Activated T-cell treated with anti-CD3 and anti-CD28 coated beads for 4 hours (primary cell): Measurements from ENCODE around the gene COPRS.

Experiments
- DNase-seq: peaks from one replicate; pipeline ENCODE4 v3.0.0-alpha.2; 2020

COPRS gene, protein sequence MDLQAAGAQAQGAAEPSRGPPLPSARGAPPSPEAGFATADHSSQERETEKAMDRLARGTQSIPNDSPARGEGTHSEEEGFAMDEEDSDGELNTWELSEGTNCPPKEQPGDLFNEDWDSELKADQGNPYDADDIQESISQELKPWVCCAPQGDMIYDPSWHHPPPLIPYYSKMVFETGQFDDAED

DNA sequence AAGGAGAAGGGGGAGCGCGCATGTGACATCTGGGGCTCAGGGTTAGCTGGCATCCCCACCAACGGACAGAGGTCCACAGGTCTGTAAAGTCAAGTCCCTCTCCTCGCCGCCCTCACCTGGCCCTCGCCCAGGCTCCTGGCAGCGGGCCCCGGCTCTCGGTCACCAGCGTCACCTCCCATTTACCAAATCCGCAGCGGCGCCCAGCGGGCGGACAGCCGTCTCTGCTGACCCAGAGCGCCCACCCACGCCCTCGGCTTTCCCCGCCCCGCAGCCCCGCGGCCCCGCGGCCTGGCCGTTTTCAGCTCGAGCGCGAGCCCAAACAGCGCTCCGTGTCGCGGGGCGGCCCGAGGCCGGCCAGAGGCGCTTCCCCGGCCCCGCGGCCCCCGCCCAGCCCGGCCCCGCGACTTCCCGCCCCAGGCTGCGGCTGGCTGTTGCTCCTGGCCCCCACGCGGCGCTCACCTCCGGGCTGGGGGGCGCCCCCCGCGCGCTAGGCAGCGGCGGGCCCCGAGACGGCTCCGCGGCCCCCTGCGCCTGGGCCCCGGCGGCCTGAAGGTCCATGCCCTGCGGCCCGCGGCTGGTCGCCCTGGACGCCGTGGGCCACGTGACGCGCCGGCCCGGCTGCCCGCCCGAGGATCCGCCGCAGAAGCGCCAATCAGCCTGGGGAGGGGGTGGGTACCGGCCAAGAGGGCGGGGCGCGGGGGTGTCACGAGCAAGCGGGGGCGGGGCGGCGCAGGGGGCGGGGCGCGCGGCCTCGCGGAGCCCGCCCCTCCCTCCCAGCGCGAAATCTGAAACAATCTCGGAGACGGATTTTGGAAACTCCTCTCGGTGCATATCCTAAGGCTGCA lies at the start of gene COPRS:
TSS of gene COPRS (minus strand) at position 603 of the 845 bp plus-strand sequence. CDS start at position 558, 45 bp downstream.
- DNase-seq = peak; percentile 63

DNA sequence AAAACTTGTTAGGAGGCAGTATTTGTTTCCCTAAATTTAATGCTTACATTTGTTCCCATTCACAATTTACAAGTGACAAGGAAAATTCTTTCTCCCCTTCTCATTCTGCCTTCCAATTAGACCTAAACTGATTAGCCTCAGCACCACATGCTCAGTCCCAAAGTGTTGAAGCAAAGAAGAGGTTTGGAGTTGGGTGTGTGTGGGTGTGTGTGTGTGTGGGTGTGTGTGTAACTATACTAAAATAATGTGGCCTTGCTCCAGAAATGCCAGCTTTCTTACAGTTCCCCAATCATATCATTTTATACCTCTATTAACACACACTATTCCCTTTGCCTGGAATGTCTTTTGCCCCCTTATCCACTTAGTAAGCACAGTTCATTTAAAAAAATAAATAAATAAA lies 49.3 kb upstream of the COPRS start:
- DNase-seq = no peak

DNA sequence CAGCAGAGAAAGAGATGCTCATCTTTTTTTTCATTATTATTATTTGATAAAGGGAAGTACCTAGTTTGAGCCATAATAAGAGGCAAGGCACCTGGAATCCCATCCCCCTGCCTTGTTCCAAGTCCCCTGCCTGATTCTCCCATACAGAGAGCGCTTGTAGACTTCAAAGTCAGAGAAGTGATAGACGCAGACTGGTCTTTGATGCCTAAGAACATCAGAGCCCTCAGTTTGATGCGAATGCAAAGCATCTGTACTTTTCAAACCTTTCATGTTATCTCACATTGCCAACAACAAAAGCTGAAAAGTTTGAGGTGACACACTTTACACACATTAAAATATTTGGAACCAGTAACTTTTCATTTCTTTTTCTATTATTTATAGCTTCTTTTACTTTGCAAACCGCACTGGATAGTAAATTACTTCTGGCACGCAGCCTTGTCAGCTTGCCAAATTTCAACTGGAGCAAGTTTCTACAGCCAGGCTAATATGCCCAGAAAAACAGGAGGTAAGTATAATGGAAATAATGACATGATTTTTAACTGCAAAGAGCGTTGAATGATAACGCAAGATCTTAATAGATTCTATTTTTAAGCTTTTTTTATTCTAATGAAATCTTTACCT lies 48.4 kb upstream of the COPRS start:
- DNase-seq = no peak

DNA sequence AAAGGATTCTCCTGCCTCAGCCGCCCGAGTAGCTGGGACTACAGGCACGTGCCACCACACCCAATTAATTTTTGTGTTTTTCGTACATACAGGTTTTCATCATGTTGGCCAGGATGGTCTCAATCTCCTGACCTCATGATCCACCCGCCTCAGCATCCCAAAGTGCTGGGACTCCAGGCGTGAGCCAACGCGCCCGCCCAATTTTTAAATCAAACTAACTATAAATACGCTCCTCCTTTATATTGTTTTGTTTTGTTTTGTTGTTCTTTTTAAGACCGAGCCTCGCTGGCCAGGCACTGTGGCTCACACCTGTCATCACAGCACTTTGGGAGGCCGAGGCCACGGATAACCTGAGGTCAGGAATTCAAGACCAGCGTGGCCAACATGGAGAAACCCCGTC lies 44.4 kb upstream of the COPRS start:
- no peak for DNase-seq

DNA sequence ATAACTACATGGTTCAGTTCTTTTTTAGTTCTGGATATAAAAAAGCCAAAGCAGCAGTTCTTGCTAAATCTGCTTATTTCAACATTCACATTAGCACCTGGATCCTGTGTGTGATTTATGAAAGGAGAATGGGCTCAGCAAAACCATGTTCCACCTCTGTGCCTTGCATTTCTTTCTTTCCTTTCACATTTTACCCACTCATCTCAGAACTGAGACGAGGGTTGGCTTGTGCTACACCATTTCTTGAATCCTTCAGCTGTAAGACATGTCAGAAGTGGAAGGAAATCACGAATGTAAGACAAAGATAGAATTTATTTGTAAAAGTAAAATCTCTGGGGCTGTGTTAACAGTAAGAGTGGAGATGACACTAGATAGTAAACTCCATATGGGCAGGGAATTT lies 43.6 kb upstream of the COPRS start:
- DNase-seq = no peak

DNA sequence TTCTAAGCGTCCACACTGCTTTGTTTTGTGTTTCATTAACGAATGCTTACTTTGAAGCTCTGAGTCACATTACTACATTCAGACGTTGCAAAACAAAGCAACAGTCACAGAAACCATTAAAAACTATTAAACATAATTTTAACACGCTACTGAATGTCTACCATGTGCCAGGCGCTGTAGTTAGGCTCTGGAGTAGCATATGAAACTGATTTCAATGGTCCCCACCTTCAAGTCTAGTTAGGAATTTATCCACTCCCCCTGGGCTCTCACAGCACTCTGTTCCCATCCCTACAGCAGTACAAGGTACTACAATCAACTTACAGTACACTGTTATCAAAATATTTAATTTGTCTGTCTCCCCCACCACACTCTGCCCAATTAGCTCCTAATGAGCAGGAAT lies 41.8 kb upstream of the COPRS start:
- DNase-seq = no peak

DNA sequence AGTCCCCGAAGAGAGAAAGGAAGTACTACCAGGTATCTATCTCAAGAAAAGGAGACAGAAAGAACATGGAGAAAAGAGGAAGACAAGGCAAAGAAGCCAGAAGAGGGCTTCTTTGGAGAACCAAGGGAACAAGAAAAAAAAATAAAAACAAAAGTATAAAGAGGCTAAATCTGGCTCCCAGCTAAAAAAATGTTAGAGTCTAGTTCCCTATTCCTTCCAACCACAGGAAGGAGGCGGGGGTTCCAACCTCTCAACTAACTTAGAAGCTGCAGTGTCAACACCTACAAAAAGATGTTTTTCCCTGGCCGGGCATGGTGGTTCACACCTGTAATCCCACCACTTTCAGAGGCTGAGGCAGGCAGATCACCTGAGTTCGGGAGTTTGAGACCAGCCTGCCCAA lies 29.1 kb upstream of the COPRS start:
- no peak for DNase-seq

DNA sequence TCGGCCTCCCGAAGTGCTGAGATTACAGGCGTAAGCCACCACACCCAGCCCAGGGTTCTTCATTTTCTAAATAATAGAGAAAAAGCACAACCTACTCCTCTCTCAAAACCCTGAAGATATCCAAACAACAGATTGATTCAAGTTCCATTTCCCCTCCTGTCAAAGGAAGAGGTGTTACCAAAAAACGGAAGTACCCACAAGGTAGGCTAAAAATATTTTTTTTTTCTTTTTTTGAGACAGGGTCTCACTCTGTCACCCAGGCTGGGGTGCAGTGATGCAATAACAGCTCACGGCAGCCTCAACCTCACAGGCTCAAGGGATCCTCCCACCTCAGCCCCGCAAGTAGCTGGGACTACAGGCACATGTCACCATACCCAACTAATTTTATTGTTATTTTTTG lies 23.5 kb upstream of the COPRS start:
- no peak for DNase-seq

DNA sequence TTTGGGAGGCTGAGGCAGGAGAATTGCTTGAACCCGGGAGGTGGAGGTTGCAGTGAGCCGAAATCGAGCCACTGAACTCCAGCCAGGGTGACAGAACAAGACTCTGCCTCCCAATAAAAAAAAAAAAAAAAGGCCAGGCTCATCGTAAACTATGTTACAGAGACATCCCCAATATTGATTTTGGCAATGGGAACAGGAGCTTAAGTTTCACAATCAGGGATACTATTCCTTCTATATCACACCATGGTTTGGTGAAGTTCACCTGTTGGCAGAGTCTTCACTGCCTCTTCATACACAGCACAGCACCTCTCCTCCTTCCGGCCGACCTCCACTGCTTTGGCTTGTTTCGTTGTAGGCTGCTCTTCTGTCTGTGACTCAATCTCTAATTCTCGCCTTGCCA lies 21.3 kb upstream of the COPRS start:
- DNase-seq = no peak

DNA sequence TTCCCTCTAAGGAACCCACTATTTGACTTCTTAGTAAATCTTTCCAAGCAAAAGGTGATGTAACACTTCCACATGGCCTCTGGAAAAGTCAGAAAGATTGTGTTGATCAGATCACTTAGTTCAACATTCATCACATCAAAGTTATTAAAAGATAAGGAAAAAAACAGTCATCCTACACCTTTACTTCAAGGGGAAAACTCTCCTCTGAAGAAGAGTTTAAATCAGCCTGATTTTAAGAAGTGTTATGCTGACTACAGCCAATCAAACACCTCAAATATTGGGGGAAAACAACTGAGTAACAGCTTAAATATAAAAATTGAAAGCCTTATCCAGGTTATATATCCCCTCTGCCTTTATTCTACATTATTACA lies 19.6 kb upstream of the COPRS start:
- no peak for DNase-seq

DNA sequence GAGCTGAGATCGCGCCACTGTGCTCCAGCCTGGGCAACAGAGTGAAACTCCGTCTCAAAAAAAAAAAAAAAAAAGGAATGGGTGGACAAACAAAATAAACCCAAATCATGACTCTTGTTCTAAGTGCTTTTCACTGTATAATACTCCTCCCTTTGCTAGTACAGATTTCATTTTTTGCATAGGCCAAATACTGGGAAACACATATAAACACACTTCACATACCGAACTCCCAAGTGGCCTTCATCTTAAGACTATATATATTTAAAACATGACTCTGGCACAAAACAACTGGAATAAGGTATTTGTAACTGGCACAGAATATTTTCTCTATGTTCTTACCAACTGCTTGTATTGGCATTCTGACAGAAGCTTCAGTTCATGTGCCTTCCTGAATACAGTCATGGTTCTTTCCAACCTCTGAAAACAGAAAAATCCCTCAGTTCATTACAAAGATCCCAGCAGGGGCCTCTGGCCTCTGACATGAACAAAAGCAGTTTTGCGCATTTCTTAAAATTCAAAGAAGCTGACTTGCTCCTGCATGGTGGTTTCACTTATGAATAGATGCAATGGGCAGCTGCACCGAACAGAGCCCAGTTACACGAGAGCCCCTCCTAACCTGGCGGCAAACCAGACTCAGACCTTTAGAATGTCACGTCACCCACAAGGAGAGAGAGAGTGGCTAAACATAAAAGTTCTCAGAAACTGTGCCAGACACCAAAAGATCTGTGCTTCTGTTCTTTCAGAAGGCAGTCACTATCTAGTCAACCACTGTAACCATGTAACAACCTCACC lies 19.1 kb upstream of the COPRS start:
- no peak for DNase-seq

DNA sequence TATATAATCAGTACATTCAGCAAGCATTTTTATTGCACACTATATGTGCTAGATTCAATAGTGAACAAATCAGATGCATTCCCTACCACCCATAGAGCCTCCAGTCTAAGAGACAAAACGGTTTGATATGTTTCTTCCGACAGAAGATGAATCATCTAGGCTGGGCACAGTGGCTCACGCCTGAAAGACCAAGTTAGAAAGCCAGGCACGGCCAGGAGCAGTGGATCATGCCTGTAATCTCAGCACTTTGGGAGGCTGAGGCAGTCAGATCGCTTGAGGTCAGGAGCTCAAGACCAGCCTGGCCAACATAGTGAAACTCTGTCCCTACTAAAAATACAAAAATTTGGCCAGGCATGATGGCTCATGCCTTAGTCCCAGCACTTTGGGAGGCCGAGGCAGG lies 18.3 kb upstream of the COPRS start:
- DNase-seq = no peak

DNA sequence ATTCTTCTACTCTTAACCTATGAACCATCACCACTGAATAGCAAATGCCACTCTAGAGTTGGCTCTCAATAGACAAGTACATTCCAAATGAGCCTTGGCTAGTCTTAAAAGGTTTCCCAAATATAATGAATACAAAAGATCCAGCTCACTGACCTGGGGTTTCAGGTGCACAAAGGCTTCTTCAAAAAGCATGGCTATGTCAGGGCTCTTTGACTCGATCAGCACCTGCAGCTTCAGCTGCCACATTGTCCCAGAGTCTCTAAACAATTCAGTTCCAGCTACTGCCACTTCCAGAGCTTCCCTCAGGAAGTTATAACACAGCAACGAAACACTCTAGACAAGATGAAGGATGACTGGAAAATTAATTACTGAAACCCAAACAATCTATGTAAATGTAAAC lies 16.0 kb upstream of the COPRS start:
- no peak for DNase-seq

DNA sequence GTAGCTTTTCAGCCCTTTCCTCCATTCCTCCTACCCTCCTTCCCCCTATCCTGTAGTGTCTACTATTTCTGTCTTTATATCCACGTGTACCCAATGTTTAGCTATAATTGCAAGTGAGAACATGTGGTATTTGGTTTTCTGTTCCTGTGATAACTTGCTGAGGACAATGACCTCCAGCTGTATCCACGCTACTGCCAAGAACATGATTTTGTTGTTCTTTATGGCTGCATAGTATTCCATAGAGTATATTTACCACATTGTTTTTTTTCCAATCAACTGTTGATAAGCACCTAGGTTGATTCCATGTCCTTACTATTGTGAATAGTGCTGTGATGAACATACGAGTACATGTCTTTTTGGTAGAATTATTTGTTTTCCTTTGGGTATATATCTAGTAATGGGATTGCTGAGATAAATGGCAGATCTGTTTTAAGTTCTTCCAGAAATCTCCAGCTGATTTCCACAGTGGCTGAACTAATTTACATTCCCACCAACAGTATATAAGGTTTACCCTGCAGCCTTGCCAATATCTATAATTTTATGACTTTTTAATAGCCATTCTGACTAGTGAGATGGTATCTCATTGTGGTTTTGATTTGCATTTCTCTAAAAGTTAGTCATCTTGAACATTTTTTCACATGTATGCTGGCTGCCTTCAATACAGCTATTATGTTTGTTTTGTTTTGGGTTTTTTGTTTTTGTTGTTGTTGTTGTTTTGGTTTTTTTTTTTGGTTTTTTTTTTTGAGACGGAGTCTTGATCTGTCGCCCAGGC lies 10.9 kb upstream of the COPRS start:
- DNase-seq = no peak

DNA sequence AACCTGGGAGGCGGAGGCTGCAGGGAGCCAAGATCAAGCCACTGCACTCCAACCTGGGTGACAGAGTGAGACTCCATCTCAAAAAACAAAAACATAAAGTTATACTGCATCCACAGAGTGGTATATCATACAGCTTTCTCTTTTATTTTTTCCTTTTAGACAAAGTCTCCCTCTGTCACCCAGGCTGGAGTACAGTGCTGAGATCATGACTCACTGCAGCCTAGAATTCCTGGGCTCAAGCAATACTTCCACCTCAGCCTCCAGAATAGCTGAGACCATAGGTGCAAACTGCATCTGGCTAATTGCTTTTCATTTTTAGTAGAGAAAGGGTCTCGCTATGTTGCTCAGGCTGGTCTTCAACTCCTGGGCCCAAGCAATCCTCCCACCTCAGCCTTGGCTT lies 10.0 kb upstream of the COPRS start:
- DNase-seq = no peak

DNA sequence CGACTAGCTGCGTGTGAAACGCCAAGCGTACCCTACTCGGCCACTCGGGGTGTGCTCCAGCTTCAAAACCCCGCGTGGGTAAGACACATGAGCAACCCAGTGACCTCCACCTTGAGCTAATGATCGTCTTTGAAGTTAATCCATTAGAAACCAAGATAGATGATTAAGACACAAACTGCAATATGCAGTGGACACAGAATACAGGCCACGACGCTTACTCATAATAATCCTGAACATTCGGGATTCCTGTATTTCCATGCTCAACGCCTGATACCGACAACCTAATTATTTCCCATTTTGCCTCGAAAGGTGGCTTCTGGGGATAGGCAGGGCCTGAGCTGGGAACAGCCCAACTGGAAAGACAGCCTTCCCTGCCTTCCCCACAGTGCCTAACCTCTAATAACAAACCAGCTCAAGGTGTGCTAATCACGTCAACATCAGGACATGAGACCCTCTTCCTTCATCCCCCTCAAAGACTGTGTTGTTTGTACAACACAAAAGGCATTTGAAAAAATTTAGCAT lies 504 bp upstream of the COPRS start:
- no peak for DNase-seq

DNA sequence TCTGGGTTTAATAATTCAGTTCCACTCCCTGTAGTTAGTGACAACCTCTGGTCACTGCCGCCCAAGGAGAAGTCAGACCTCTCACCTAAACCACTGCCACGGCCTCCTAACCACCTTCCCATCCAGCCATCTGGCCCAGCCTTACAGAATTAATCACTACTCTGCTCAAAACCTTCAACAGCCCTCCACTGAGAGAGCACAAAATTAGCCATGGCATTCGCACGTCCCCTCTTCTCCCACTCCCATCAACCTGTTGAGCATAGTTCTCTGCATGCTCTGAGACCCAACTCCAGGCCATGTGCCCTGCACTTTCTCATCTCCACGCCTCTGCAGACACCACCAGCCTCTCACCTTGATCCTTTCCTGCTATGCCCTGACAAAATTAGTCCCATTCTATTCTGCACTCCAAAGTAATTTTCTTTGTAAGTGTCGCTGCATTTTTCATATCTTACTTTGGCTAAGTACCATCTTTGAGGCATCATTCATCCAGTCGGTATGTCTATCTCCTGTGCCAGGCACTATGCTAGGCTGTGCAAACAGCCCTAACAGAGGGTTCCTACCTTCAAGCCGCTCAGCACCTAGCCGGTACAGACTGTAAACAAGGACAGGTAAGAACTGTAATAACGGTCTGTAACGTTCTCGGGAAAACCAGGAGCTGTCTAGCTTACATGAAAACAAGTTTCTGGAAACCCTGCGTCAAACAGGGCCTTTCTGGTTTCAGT lies 963 bp downstream of the COPRS start:
- no peak for DNase-seq

DNA sequence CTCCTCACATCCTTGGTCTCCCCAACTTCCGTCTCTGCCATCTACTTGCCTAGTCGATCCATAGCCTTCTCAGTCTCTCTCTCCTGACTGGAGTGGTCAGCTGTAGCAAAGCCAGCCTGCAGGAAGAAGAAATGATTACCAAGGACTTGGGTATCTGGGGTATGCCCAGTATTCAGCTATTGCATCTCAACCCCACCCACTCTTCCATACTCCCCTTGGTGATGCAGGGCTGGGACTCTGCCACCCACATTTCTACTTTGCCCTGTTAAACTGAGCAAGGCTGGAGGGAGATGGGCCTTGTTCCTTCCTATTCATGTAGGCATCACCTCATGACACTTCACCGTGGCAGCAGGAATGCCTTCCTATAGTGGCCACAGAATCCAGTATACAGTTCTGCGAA lies 2.3 kb downstream of the COPRS start:
- no peak for DNase-seq

DNA sequence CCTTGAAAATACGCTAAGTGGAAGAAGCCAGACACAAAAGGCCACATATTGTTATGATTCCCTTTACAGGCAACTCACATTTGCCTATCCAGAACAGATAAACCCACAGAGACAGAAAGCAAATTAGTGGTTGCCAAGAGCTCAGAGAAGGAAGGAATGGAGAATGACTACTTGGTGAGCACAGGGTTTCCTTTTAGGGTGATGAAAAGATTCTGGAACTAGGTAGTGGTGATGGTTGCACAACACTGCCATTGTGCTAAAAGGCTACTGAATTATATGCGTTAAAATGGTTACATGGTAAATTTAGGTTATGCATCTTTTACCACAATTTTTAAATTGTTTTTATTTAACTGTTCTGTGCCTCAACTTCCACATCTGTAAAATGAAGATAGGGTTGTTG lies 4.4 kb downstream of the COPRS start:
- no peak for DNase-seq

DNA sequence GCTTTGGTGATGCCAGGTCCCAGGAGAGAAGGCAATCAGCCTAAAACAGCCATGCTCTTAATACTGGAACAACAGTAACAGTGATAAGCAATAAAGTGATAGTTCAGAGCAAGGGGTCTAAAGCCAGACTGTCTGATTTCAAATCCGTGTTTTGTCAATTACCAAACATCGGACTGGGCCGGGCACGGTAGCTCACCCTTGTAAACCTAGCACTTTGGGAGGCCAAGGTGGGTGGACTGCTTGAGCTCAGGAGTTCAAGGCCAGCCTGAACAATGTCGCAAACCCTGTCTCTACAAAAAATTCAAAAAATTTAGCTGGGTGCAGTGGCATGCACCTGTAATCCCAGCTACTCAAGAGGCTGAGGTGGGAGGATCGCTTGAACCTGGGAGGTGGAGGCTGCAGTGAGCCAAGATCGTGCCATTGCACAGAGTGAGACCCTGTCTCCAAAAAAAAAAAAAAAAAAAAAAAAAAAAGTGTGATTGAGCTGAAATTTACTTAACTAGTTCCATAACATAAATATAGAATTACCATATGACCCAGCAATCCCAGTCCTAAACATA lies 5.1 kb downstream of the COPRS start:
- no peak for DNase-seq

DNA sequence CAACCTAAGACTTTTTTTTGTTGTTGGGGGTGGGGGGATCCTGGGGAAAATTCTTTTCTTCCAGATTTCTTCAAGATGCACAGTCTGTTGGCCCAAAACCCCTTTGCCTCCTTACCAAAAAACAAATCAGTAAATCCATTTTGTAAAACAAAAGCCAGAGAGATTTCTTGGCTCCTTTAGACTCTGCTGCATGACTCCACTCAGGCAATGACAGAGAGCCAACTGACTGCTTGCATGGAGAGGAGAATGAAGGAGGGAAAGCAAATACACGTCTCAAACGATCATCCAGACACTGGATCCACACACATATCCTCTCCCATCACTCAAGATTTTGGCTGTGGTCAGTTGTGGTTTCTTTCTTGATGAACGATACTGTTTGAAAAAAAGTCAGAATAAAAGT lies 13.8 kb downstream of the COPRS start:
- no peak for DNase-seq
